IMR-90 (cell line): ENCODE data around the gene SRPK1. TPM values are rescaled to one million over a fixed set of nuclear protein-coding genes. Genes with fewer than 3 reads are reported as not detected.

Experiments used
- ATAC-seq: fragments of 200-7000 bp; cut with Tn5 transposase; 2 replicates; pipeline ENCODE4 v1.9.1; 2020; ENCODE audit warnings: low read depth, mild to moderate bottlenecking, moderate library complexity
- BruUV-seq: library from RNA; stranded (reverse); fragments of 400-500 nt; replicated peaks from 2 replicates; lab custom pipeline; 2021; lab: Mats Ljungman, UMichigan
- CTCF ChIA-PET: fragments of 300-600 bp; formaldehyde crosslinking; extraction: SDS; loops from one replicate; lab custom pipeline; 2021; ENCODE audit warnings: antibody characterized with exemption; lab: Yijun Ruan, JAX
- POLR2A ChIA-PET: fragments of 300-600 bp; sonication (Branson Sonifier 250); formaldehyde crosslinking; loops from one replicate; lab custom pipeline; 2022; ENCODE audit warnings: antibody characterized with exemption; ENCODE audit not compliant: unreplicated experiment; lab: Charles Lee
- DNase-seq: peaks from one replicate; pipeline ENCODE4 v3.0.0; 2013
- H2AFZ ChIP-seq: replicated peaks from 2 replicates; pipeline ENCODE3; 2013; ENCODE audit warnings: low read length, mild to moderate bottlenecking; ENCODE audit not compliant: poor library complexity
- H2AK5ac ChIP-seq: 2 replicates; pipeline ENCODE4 v1.6.1; 2013; ENCODE audit warnings: low read depth, low read length, inconsistent platforms
- H2AK9ac ChIP-seq: replicated peaks from 2 replicates; pipeline ENCODE3; 2013; ENCODE audit warnings: mild to moderate bottlenecking, low read depth, low read length, moderate library complexity; ENCODE audit not compliant: poor library complexity
- H2BK120ac ChIP-seq: 2 replicates; pipeline ENCODE4 v1.6.1; 2013; ENCODE audit warnings: low read depth, low read length, inconsistent platforms
- H2BK15ac ChIP-seq: 3 replicates; pipeline ENCODE4 v1.6.1; 2013; ENCODE audit warnings: low read depth, low read length, inconsistent platforms
- H2BK20ac ChIP-seq: 2 replicates; pipeline ENCODE4 v1.6.1; 2013; ENCODE audit warnings: low read depth, mild to moderate bottlenecking, inconsistent platforms, low read length, moderate library complexity
- H2BK5ac ChIP-seq: 2 replicates; pipeline ENCODE4 v1.6.1; 2013; ENCODE audit warnings: mild to moderate bottlenecking, low read depth, low read length, inconsistent platforms; ENCODE audit not compliant: poor library complexity, severe bottlenecking
- H3K14ac ChIP-seq: replicated peaks from 2 replicates; pipeline ENCODE4 v1.6.1; 2013; ENCODE audit warnings: low read depth, low read length, inconsistent platforms
- H3K18ac ChIP-seq: 2 replicates; pipeline ENCODE4 v1.6.1; 2013; ENCODE audit warnings: low read depth, low read length, control low read depth
- H3K23ac ChIP-seq: 2 replicates; pipeline ENCODE4 v1.6.1; 2013; ENCODE audit warnings: low read depth, low read length, inconsistent platforms
- H3K27ac ChIP-seq: 2 replicates; pipeline ENCODE4 v1.5.1; 2013; ENCODE audit warnings: mild to moderate bottlenecking, control low read depth, low read length; ENCODE audit not compliant: insufficient read depth
- H3K27me3 ChIP-seq: 2 replicates; pipeline ENCODE4 v1.6.1; 2013; ENCODE audit warnings: low read length; ENCODE audit not compliant: control insufficient read depth, insufficient read depth
- H3K36me3 ChIP-seq: 2 replicates; pipeline ENCODE4 v1.6.1; 2013; ENCODE audit warnings: low read length, mixed read lengths; ENCODE audit not compliant: control insufficient read depth, insufficient read depth
- H3K4ac ChIP-seq: 2 replicates; pipeline ENCODE4 v1.6.1; 2013; ENCODE audit warnings: low read depth, low read length, inconsistent platforms
- H3K4me1 ChIP-seq: 2 replicates; pipeline ENCODE4 v1.6.1; 2013; ENCODE audit warnings: low read length, mixed read lengths; ENCODE audit not compliant: control insufficient read depth, insufficient read depth
- H3K4me2 ChIP-seq: 2 replicates; pipeline ENCODE4 v1.6.1; 2013; ENCODE audit warnings: low read depth, mild to moderate bottlenecking, control low read depth, low read length, moderate library complexity
- H3K4me3 ChIP-seq: 2 replicates; pipeline ENCODE4 v1.5.1; 2013; ENCODE audit warnings: low read depth, mild to moderate bottlenecking, control low read depth, low read length, moderate library complexity; ENCODE audit not compliant: insufficient read depth
- H3K56ac ChIP-seq: 2 replicates; pipeline ENCODE4 v1.6.1; 2013; ENCODE audit warnings: low read length, inconsistent platforms; ENCODE audit not compliant: insufficient read depth; ENCODE audit errors: extremely low read depth
- H3K79me1 ChIP-seq, 2 experiments: 2 replicates each; pipeline ENCODE4 v1.6.1; 2013; ENCODE audit warnings: low read length in 2 of 2, inconsistent platforms in 1 of 2, low read depth in 1 of 2
- H3K9ac ChIP-seq: 2 replicates; pipeline ENCODE4 v1.6.1; 2013; ENCODE audit warnings: low read depth, low read length, control low read depth
- H3K9me1 ChIP-seq: 2 replicates; pipeline ENCODE4 v1.6.1; 2013; ENCODE audit warnings: low read length, inconsistent platforms; ENCODE audit not compliant: insufficient read depth
- H3K9me3 ChIP-seq: 2 replicates; pipeline ENCODE4 v1.6.1; 2013; ENCODE audit warnings: low read length; ENCODE audit not compliant: control insufficient read depth, insufficient read depth
- H4K20me1 ChIP-seq: 2 replicates; pipeline ENCODE4 v1.6.1; 2013; ENCODE audit warnings: low read length, inconsistent platforms; ENCODE audit not compliant: insufficient read depth
- H4K5ac ChIP-seq: 2 replicates; pipeline ENCODE4 v1.6.1; 2013; ENCODE audit warnings: mild to moderate bottlenecking, low read depth, low read length, control low read depth
- H4K8ac ChIP-seq, 2 experiments: 2 replicates each; pipeline ENCODE4 v1.6.1; 2013; ENCODE audit warnings: low read depth in 2 of 2, low read length in 2 of 2, control low read depth in 1 of 2, inconsistent platforms in 1 of 2
- H4K91ac ChIP-seq: 2 replicates; pipeline ENCODE4 v1.6.1; 2013; ENCODE audit warnings: low read depth, low read length, inconsistent platforms; ENCODE audit not compliant: insufficient read depth
- NFE2L2 ChIP-seq: fragments of 150-350 bp; IDR thresholded peaks from 2 replicates; pipeline ENCODE4 v1.6.1; 2016; ENCODE audit warnings: low read depth, mild to moderate bottlenecking, low read length
- WGBS, 2 experiments: methylation state at CpG; one replicate each; pipeline versions ENCODE4 v1.1.5 to v1.1.7; 2013; ENCODE audit warnings: missing lambda C conversion rate in 2 of 2; ENCODE audit not compliant: insufficient read length in 1 of 2; ENCODE audit errors: extremely low coverage in 2 of 2; 5-methylcytosine and 5-hydroxymethylcytosine counted together
- dilution Hi-C: fragments of 300-500 bp; cut with HindIII; formaldehyde crosslinking; loops from one replicate; pipeline ENCODE4 v1.14.3; 2018; ENCODE audit warnings: low sequenced_read_pairs; ENCODE audit not compliant: unreplicated experiment
- in situ Hi-C: fragments of 300-500 bp; cut with MboI; formaldehyde crosslinking; loops from 3 replicates; pipeline ENCODE4 v1.14.3; 2019; ENCODE audit warnings: low sequenced_read_pairs, inconsistent platforms, mixed read lengths
- intact Hi-C: fragments of 100-400 bp; cut with micrococcal nuclease; formaldehyde crosslinking; loops from 2 replicates; pipeline ENCODE4 v1.10.0; 2022
- polyA plus RNA-seq, 3 experiments: library from polyadenylated mRNA; depleted of rRNA; stranded (reverse); fragments of >200 nt; gene quantifications; 2 replicates each; pipeline ENCODE4 v1.2.3, GENCODE V29; 2012; ENCODE audit warnings: low replicate concordance in 1 of 3
- total RNA-seq: library from RNA; depleted of rRNA; stranded (reverse); fragments of >200 nt; gene quantifications from 2 replicates; pipeline ENCODE4 v1.2.3, GENCODE V29; 2012

SRPK1 gene
- total and polyA plus RNA-seq, 2 of the 4 experiments (the other 2 are of a cell fraction): 22.5 to 44.6 TPM

DNA sequence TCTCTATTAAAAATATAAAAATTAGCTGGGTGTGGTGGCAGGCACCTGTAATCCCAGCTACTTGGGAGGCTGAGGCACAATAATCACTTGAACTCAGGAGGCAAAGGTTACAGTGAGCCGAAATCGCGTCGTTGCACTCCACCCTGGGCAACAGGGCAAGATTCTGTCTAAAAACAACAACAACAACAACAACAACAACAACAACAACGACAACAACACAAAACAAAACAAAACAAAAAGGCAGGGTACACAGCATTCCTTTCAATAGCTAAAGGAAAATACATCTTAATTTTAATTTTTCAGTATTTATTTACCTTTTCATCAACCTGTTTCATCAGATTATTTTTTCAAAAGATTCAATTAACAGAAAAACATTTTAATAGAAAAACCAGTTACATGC, 28.4 kb downstream of the SRPK1 start:
- Histone ChIP-seq H3K14ac (no peak overlapping the region), H4K91ac (no peak overlapping the region), H3K4me2 (no peak overlapping the region), H3K79me1 (peaks cover 10 to 34% of the 10 kb centered on the region in 2 experiments), H3K4me3 (no peak overlapping the region), H4K8ac (no peak overlapping the region), H4K5ac (no peak overlapping the region), H3K27ac (no peak overlapping the region), H2BK120ac (no peak overlapping the region), H3K9ac (no peak overlapping the region), H2AK9ac (no peak overlapping the region), H3K27me3 (no peaks in the 10 kb centered on the region), H2BK15ac (no peak overlapping the region), H3K9me1 (no peaks in the 10 kb centered on the region), H2BK20ac (no peak overlapping the region), H3K18ac (no peak overlapping the region), H3K9me3 (no peaks in the 10 kb centered on the region), H2BK5ac (no peak overlapping the region), H3K4ac (no peak overlapping the region), H2AFZ (no peak overlapping the region), H3K36me3 (peaks cover 1% of the 10 kb centered on the region; the same call in 1 of the 2 replicates), H3K4me1 (no peaks in the 10 kb centered on the region), H3K23ac (no peak overlapping the region), H3K56ac (no peak overlapping the region), H2AK5ac (no peak overlapping the region), H4K20me1 (peaks cover 14% of the 10 kb centered on the region; the same call in 1 of the 2 replicates)
- dilution Hi-C loops (no loop called here), in situ Hi-C loops (no loop called here), intact Hi-C loops (no loop called here)
- no peak for ATAC-seq
- BruUV-seq: no TSS peak
- DNase-seq: no peak
- WGBS, 2 experiments: no CpG with 5 or more reads among the region's 5 CpGs
- POLR2A ChIA-PET: no interaction called here
- CTCF ChIA-PET: interaction anchor here (0.7 kb wide), 2 partner anchors 22 to 101 kb away, joined by 3 to 5 read pairs; no protein-coding TSS in a partner anchor
- TF ChIP-seq NFE2L2: no peak
